GDM1 (cell line): ENCODE results near the gene XXYLT1.
"Not testable (repeated sequence)": the region's sequence is repeated elsewhere in the genome, so short reads cannot be mapped to it uniquely, and the experiment has no call there.

Experiments
- DNase-seq: peaks from one replicate; lab custom pipeline; 2025; lab: John Stamatoyannopoulos, UW

Gene XXYLT1

GRCh38 chr3:195096484-195097330 lies 174.3 kb downstream of the XXYLT1 start:
- DNase-seq: no peak

GRCh38 chr3:195096053-195096452 lies 174.9 kb downstream of the XXYLT1 start:
- no peak for DNase-seq

- no peak for DNase-seq
Observed at GRCh38 chr3:195095704-195096036, 175.3 kb downstream of the XXYLT1 start.

- DNase-seq: no peak
Observed at GRCh38 chr3:195095035-195095703, 175.8 kb downstream of the XXYLT1 start.

- DNase-seq: peak; percentile 32
Observed at GRCh38 chr3:195094191-195094921, 176.6 kb downstream of the XXYLT1 start.

- no peak for DNase-seq
Observed at GRCh38 chr3:195093731-195094130, 177.2 kb downstream of the XXYLT1 start.

- not testable (repeated sequence) for DNase-seq
Observed at GRCh38 chr3:195087840-195088601, 182.9 kb downstream of the XXYLT1 start.

GRCh38 chr3:195087328-195087727 lies 183.6 kb downstream of the XXYLT1 start:
- no peak for DNase-seq

GRCh38 chr3:195086885-195087284 lies 184.1 kb downstream of the XXYLT1 start:
- no peak for DNase-seq

- DNase-seq: no peak
Observed at GRCh38 chr3:195086341-195086740, 184.6 kb downstream of the XXYLT1 start.

GRCh38 chr3:195085356-195086130 lies 185.4 kb downstream of the XXYLT1 start:
- no peak for DNase-seq

- no peak for DNase-seq
Observed at GRCh38 chr3:195084746-195085145, 186.2 kb downstream of the XXYLT1 start.

GRCh38 chr3:195083659-195084058 lies 187.3 kb downstream of the XXYLT1 start:
- DNase-seq: no peak

GRCh38 chr3:195082811-195083210 lies 188.1 kb downstream of the XXYLT1 start:
- DNase-seq: no peak

- DNase-seq: no peak
Observed at GRCh38 chr3:195081242-195081963, 189.6 kb downstream of the XXYLT1 start.

GRCh38 chr3:195080571-195081151 lies 190.3 kb downstream of the XXYLT1 start:
- no peak for DNase-seq

GRCh38 chr3:195080125-195080524 lies 190.8 kb downstream of the XXYLT1 start:
- DNase-seq: no peak

- DNase-seq: no peak
Observed at GRCh38 chr3:195079636-195080035, 191.3 kb downstream of the XXYLT1 start.

GRCh38 chr3:195078891-195079440 lies 192.0 kb downstream of the XXYLT1 start:
- no peak for DNase-seq
